Activated gamma-delta T cell (primary cell): ENCODE data around the gene C10orf67.
"Not testable (repeated sequence)": the region's sequence is repeated elsewhere in the genome, so short reads cannot be mapped to it uniquely, and the experiment has no call there.

Experiments used
- DNase-seq: peaks from one replicate; lab custom pipeline; 2025; lab: John Stamatoyannopoulos, UW

The C10orf67 gene

DNA sequence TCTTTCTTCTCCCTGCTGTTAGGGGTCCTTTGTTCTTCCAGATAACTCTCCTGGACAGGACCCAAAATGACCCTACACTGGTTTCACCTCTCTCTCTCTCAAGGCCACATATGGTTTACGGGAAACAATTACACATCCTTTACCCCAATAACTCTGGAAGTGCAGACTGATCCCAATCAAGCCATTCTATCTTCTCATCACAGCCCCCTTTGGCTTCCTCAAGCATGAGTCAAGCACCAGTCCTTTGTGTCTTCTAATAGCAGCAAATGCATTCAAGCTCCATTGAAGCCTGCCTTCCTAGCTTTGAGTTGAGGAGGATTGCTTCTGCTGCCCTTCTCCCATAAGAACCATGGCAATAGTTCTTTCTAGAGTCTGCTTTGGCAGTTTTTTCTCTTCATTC is 20.2 kb downstream of the C10orf67 start:
- no peak for DNase-seq

DNA sequence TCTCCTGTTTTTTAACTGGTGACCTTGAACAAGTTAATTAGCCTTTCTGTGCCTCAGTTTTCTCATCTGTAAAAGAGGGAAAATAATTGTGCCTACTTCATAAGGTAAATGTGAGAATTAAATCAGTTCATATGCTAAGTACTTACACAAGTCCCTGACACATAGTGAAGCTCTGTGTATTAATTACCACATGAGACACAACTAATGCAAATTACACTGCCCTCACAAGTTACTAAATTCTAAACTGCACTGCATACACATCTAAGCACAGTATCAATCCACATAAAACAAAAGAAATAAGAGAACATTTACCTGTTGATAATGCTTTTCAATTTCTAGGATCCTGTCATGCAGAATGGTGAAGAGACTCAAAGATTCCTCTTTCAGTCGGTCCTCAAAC is 22.5 kb downstream of the C10orf67 start:
- no peak for DNase-seq

DNA sequence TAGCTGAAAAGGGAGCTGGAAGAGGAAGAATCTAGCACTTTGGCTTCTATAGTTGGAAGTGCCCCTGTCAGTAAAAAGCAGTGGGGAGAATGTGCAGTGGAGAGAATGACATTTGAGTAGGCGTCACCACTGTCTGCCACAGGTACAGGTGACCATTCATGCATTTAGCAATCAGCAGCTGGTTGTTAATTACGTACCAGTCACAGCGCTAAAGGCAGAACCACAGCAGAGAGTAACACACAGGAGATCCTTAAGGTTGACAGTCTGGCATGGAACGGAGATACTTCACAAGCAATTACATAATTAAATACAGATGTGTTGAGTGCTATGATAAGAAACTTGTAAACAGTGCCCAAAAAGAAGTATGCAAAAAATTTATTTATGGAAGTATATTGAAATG is 24.8 kb downstream of the C10orf67 start:
- no peak for DNase-seq

DNA sequence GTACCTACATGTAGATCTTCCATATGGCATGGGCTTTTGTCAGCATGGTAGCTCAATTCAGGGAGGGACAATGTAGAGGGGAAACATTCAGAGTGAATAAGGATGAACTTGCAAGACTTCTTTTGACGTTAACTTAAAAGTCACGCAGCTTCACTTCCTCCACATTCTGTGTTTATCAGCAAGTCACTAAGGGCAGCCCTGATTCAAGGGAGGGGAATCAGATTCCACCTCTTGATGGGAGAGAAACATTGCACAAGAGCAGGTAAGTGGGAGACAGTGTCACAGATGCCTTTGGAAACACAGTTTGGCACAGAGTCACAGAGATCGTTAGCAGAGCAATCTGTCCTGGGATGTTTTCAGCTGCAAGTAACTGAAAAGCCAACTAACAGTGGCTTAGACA is 26.2 kb downstream of the C10orf67 start:
- no peak for DNase-seq

DNA sequence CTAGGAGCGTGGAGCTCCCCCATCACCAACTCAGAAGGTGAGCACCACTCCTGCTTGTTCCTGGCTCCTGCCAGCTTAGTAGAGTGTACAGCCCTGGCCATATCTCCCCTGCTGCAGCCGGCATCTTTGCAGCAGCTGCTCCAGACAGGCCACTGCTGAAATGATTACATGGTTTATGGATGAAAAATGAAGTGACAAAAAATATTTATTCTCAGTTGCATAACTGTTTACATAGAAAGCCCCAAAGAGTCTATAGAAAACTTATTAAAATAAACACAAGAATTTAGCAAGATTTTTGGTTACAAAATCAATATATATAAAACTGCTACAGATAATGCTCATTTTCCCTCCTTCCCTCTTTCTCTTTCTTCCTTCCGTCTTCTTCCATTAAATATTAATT is 27.2 kb downstream of the C10orf67 start:
- no peak for DNase-seq

DNA sequence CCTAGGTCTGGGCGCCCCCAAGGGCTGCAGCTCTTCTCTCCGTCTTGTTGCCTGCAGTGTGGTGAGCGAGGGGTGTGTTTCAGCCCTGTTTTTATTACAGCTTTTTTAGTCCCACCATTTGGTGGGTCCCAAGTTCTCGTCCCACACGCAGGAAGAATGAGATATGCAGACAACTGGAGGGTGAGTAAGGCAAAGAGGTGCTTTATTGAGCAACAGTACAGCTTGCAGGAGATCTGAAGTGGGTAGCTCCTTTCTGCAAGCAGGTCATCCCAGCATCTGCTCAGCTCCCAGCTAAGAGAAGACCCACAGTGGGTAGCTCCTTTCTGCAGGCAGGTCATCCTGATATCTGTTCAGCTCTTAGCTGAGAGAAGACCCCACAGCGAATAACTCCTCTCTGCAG is 28.2 kb downstream of the C10orf67 start:
- DNase-seq: no peak

DNA sequence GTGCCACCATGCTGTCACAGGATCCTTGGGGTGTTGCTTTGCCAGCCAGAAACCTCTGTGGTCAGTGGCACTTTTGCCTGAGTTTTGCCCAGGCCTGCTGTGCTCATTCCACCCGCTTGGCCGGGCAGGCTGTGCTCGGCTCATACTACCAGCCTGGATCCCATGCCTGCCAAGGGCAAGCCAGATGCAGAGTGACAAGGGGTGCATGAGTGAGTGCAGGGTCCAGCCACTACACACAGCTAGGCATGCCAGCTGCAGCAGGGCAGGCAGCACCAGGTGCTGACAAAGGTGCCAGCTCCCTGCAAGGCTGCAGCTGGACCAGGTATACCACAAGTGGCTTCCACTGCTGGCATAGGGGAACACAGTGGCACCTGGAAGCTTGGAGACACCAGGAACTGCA is 28.6 kb downstream of the C10orf67 start:
- no peak for DNase-seq

DNA sequence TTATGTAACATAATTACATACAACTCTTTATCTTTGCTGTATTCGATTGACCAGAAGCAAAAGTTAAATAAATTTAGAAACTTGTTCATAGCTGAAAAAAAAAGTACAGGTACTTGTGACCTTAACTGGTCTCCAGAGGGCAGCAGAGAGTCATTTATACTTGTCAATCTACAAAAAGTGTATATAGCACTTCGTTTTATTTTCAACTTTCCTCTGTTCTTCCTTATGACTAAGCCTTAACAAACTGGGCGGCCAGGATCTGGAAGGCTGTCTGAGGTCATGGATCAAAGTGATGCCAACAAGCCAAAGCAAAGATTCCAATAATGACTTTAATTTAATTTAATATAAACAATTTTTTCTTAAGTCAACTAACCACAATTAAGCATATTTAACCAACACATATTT is 29.8 kb downstream of the C10orf67 start:
- no peak for DNase-seq

DNA sequence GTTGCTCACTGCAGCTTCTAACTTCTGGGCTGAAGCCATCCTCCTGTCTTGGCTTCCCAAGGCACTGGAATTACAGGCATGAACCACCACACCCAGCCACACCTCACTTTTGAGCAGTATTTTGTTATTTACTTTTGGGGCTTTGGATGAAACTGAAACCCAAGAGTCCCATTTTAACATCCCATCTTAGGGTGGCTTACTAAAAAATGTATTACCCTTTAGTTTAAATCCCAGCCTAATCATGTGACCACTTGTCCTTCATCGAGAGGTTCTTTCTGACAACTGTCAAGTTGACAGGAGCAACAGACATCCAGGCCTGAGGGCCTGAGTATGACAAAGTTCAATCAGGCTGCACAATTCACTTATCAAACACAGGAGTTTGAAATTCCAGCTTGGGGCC is 33.6 kb downstream of the C10orf67 start:
- no peak for DNase-seq

DNA sequence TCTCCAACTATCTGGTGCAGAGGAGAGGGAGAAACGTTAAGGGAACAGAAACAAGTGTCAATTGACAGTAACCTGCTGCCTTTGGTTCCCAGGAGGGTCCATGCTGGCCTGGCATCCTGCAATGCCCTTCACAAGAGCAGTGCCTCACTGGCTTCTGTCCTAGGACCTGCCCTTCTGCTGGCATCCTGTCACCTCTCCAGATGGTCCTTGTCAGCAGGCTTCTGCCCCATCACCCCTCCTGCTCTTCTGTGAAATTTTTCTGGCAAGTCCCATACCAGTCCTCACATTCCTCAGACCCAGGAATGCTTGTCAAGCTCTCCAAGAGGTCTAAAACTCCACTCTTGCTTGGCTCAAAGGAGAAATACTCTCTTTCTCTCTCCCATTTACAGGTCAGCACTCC is 34.2 kb downstream of the C10orf67 start:
- DNase-seq: no peak

DNA sequence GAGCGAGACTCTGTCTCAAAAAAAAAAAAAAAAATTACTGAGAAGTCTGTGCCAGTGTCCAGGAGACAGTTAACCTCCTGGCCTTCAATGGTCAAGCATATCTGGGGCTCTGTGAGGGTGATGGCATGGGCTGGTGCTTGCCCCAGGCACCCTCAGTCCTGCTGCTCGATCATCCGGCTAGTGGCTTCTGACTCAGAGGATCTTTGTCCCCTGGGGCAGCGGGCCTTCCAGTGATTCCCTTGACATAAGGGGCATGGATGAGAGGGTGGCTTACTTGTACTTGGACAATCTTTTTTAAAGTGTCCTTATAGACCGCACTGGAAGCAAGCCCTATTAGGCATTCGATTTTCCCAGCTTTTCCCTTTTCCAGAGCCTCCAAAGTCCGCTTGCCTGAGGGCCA is 44.6 kb downstream of the C10orf67 start:
- DNase-seq: not testable (repeated sequence)

DNA sequence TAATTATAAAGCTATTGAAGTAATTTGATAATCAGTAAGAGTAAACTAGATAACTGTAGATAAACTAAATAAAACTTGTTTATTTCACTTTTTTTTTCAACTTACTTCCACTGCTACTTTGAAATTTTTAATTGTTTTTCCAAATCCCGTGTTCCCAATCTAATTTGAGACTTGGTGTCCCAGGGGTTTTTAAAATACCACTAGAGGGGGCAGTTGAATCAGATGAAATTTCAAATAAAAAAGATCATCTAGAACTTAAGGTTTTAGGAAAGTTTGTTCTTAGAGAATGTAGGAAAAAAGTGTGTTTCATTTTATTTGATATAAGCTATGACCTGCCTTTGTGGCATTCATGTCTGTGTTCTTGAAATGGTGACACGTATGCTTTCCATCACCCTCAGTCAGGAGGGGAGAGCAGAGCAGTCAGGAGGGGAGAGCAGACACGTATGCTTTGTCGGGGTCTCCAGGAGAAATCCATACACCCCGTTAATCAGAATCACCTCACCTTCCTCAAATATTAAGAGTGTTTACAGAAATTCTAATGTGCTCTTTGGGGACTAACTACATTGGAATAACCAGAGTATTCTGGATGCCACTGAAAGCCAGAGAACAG is 49.9 kb downstream of the C10orf67 start:
- no peak for DNase-seq

DNA sequence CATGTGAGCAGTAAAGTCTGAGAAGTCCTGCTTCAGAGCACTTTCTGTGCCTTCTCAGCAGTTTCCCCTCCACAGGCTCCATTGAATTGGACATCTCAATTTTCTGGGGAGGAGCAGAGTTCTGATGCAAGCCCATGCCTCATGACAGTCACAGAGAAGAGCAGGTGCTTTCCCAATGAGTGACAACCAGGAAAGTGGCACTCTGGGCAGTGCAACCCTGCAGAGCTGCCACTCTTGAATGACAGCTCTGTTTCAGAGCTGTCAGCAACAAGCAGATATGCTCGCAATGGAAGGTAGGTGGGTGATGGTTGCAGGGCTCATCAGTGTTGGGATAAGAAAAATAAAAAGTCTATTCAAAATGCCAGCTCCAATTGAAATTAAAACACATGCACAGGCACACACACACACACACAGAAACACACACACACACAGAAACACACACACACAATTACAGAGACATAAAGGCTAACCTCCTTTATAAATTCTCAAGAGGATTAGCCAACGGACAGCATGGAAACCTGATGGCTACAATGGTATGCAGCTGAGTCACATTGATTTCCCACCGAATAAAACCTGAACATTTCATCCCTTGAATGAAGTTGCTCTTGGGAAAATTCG is 50.5 kb downstream of the C10orf67 start:
- DNase-seq: no peak

DNA sequence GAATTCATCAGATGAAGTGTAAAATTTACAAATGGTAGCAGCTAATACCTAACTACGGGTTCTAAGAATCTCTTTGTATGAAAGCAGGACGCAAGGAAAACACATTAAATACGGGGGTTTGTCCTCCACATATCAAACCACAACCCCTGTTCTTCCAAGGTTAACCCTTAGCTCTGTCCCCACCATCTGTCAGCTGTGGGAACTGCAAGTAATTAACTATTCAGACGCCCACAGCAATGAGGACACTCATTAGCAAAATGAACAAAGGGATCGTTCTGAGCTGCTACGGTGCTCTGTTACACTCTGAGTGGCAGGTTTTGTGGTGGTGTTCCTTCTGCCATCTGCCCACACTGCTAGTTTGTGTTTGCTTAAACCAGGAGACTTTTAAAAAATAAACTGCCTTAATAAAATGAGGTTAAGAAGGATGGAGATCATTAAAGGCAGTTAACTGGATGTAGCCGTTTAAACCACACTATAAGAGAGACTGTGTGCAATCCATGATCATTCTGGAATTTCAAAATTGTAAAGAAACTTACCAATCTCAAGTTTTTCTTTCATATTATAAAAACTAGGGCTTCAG is 51.4 kb downstream of the C10orf67 start:
- DNase-seq: no peak

DNA sequence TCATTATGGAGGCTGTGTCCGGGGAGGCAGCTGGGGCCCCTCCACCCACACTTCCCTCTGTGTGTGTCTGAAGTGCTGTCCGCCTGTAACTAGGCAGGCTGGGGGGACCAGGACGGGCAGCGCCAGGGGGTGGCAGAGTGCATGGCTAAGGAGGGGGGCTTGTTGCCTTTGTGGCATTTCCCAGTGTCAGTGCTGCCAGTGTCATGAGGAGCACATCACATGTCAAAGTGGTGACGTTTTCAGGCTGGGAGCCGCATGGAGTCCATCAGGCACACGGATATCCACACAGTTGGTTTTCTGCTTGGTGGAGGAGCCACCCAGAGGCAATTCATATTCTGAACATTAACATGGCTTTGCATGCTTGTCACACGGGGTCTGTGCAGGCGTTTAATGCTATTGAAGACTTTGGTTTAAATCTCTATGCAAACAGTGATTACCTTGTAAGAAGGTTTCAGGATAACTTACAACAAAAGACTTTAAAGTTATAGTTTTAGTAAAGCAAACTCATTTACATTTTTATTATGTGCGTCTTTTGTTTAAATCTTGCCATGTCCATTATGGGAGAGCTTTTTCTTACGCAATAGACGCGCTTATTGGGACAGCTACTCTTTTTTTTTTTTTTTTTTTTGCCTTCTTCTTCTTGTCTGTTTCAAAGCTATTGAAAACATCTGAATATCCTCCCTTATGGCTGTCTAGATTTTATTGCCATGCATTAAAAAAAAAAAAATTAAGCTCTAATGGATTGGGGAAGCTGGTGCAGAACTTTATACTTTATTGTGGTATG is 52.9 kb downstream of the C10orf67 start:
- DNase-seq: no peak

DNA sequence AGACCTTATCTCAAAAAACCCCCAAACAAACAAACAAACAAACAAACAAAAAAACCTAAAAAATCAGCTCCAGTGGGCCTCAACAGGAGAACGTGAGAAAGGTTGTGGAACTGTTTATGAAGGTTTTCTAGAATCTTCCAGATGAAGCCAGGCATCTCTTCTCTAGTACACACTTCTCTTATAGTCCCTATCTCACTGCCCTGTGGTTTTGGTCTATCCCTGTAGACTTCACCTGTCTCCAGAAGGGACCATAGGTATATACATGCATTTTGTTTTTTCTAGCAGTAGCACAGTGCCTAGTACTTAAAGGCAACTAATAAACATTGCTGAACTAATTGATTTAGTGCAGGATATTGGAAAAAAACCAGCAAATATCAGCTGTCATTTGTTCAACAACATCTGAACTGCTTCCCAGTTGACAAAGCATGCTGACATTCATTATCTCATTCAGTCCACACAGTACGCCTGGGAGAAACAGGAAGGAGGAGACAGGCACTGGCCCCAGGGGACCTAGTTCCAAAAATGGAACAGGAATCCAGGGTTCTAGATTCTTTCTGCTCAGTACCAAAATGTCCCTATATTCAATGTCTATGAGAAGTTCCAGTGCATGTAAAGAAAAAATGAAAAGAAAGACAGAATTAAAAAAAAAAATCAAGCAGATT is 59.8 kb downstream of the C10orf67 start:
- no peak for DNase-seq

DNA sequence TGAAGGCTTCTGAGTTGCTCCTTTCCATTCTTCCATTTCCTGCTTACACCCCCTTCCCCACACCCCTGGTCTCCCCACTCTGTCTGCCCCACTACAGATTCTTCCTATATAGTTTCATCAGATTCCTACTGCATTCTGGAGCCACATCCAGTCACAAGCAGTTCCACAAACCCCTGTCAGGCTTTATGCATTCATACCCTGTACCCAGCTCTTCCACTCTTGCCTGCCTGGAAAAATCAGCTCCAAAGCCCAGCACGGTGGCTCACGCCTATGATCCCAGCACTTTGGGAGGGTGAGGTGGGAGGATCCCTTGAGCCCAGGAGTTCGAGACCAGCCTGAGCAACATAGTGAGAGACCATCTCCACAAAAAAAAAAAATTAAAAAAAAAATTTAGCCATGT is 60.4 kb downstream of the C10orf67 start:
- no peak for DNase-seq

DNA sequence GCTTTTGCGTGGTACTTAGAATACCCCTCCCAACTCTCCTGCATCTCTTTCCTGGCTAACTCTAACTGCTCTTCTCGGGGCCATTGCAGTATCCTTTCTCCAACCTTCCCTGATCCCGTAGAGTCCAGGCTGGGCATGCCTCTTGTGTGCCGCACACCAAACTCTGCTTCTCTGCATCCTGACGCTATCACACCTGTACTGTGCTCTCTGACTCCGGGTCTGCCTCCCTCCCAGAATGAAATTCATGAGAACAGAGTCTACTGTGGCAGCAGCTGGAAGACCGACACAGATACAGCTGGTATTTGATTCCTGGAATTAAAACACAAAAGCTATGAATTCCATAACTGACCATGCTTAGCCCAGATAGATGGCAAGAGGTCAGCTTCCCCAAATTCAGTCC is 60.9 kb downstream of the C10orf67 start:
- DNase-seq: no peak

DNA sequence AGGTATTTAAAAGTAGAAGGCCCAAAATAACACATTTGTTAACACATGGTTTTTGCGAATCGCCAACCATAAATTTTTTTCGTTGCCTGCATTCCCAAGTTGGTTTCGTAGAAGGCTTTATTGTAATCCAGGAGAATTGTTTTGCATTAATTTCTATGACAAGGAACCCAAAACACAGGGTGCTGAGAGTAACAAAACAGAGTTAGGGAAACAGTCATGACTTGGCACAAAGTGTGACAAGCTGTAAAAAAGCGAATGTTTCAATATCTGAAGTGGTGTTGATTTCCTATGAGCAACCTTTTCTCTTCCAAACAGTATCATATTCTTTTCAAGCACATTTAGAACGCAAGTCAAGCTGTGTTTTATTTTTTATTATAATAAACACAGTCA is 63.6 kb downstream of the C10orf67 start:
- DNase-seq: no peak

DNA sequence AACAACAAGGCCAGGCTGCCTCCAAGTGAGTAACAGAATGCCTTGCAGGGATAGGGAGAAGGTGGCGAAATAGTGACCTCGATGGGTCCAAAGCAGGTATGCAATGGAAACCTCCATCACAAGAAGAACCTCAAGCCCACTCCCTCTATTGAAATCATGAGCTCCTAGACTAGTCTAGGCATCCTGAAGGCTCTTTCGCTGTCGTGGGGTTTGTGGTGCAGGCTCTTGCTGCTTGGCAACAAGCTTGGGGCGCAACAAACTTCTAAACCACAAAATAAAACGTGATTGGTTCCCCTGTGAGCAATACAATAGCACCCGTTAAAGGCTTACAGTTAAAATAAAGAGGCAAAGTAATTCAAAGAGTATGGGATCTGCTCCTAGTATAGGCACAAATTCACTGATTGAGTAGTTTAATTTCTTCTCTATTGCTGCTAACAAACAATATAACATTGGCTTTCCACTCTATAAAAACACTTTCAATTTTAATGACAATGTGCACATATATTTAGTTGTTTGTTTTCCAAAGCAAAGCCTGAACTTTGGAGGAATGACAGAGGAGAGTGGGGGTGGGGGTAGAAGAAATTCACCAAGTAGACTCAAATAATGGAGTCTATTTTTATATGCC is 64.1 kb downstream of the C10orf67 start:
- DNase-seq: no peak

DNA sequence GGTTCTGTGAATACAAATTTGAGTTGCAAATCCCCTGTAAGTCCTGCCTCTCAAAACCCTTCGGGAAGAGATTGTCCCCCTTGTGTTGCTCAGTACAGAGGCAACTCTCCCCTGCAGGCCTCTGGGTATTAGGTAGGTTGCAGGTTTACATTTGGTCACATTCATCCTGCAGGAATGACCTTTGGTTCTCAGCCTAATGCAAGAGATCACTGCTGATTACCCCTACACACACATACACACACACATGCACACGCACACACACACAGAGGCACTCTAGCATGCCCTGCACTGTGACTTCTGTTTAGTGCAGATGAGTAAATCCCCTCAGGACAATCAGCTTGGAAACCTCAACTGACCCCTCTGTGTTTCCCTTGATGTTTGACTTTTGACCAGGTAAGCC is 69.2 kb downstream of the C10orf67 start:
- no peak for DNase-seq

DNA sequence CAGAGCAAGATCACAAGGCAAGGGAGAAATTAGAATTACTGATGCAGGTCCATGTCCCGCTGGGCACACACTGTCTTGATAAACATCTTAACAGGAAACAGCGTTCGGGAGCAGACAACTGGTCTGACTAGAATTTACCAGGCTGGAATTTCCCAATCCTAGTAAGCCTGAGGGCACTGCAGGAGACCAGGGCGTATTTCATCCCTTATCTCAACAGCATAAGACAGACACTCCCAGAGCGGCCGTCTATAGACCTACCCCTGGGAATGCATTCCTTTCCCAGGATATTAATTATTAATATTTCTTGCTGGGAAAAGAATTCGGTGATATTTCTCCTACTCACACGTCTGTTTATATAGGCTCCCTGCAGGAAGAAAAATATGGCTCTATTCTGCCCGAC is 70.4 kb downstream of the C10orf67 start:
- not testable (repeated sequence) for DNase-seq
